Astrocyte (in vitro differentiated cells and primary cell): ENCODE results near the gene SLC19A1.

Source experiments
- EZH2 ChIP-seq: IDR thresholded peaks from 2 replicates; pipeline ENCODE4 v1.6.1; 2012; ENCODE audit warnings: mild to moderate bottlenecking, low read length, inconsistent platforms; ENCODE audit not compliant: insufficient read depth
- TF ChIP-seq, protein P1 (sequence below): IDR thresholded peaks from 2 replicates; pipeline ENCODE4 v1.5.1; 2011; ENCODE audit warnings: low read depth, mild to moderate bottlenecking, inconsistent platforms, low read length, moderate library complexity; ENCODE audit not compliant: insufficient read depth

DNA sequence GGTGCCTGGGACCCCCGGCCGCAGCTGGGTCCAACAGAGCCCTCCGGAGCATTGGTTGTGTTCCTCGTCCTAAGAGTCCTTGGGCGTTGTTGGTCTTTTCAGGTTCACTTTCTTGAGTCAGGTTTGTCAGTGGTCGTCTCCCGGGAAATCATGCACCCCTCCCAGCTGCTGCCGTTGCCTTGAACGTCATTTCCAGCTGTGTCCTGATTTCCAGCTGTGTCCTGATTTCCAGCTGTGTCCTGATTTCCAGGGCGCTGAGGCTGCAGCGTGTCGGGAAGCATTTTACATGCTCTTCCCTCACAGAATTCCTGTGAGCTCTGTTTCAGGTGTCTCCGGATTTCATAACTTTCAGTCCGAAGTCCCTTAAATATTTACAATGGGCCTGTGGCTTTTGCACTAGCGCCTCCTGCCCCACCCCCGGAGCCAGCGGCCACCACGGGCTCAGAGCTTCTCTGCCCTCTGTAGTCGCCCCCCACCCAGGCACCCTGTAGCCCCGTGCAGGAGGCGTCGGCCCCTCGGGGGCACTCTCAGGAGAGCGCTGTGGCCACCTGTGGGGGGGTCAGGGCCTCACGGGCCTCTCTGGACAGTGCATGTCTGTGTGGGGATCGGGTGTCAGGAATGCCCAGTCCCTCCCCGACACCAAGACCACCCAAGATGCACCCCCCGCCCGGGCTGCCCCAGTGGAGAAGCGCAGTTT, 70.6 kb downstream of the SLC19A1 start:
- TF ChIP-seq, protein P1, sequence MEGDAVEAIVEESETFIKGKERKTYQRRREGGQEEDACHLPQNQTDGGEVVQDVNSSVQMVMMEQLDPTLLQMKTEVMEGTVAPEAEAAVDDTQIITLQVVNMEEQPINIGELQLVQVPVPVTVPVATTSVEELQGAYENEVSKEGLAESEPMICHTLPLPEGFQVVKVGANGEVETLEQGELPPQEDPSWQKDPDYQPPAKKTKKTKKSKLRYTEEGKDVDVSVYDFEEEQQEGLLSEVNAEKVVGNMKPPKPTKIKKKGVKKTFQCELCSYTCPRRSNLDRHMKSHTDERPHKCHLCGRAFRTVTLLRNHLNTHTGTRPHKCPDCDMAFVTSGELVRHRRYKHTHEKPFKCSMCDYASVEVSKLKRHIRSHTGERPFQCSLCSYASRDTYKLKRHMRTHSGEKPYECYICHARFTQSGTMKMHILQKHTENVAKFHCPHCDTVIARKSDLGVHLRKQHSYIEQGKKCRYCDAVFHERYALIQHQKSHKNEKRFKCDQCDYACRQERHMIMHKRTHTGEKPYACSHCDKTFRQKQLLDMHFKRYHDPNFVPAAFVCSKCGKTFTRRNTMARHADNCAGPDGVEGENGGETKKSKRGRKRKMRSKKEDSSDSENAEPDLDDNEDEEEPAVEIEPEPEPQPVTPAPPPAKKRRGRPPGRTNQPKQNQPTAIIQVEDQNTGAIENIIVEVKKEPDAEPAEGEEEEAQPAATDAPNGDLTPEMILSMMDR, result no peak
- TF ChIP-seq EZH2, result no peak
